Tibial nerve (tissue), 4 donors: Measurements from ENCODE around the gene PREPL. TPM values are rescaled to one million over a fixed set of nuclear protein-coding genes. Genes with fewer than 3 reads are reported as not detected.

Source experiments
- DNase-seq, 2 donors: peaks; one replicate each; pipeline ENCODE4 v3.0.0-alpha.2; 2019; ENCODE audit warnings: low spot score in 2 of 2
- H3K27ac ChIP-seq, 4 donors: fragments of 200-600 bp; sonication (generic) in 3 of 4; one replicate each; pipeline ENCODE4 v1.5.1; 2017 to 2019; ENCODE audit warnings: mild to moderate bottlenecking in 1 of 4
- H3K27me3 ChIP-seq, 2 donors: fragments of 200-600 bp; sonication (generic) in 1 of 2; one replicate each; pipeline versions ENCODE4 v1.5.1 to v1.6.0; 2017 to 2019
- H3K36me3 ChIP-seq, 3 donors: fragments of 200-600 bp; sonication (generic); one replicate each; pipeline ENCODE4 v1.5.1; 2018 to 2019
- H3K4me1 ChIP-seq, 4 donors: fragments of 200-600 bp; sonication (generic) in 3 of 4; one replicate each; pipeline ENCODE4 v1.5.1; 2017 to 2019
- H3K4me3 ChIP-seq, 4 donors: fragments of 200-600 bp; sonication (generic) in 3 of 4; one replicate each; pipeline ENCODE4 v1.5.1; 2017 to 2019; ENCODE audit warnings: mild to moderate bottlenecking in 1 of 4, moderate library complexity in 1 of 4
- H3K9me3 ChIP-seq, 4 donors: fragments of 200-600 bp; sonication (generic) in 3 of 4; one replicate each; pipeline ENCODE4 v1.5.1; 2017 to 2019
- CTCF ChIP-seq, 5 experiments: fragments of 200-600 bp in 3 of 5; fragments of 450-650 bp in 2 of 5; sonication (generic) in 3 of 5; IDR thresholded peaks; one replicate each; pipeline ENCODE4 v1.5.1; 2016 to 2019; ENCODE audit warnings: antibody characterized with exemption in 5 of 5, mild to moderate bottlenecking in 3 of 5, moderate library complexity in 2 of 5
- EP300 ChIP-seq, 2 donors: sonication (generic); formaldehyde crosslinking; IDR thresholded peaks; one replicate each; pipeline ENCODE4 v1.6.1; 2017; ENCODE audit warnings: antibody characterized with exemption in 2 of 2, mild to moderate bottlenecking in 1 of 2
- POLR2A ChIP-seq, 2 donors: fragments of 450-650 bp; IDR thresholded peaks; one replicate each; pipeline ENCODE4 v1.6.1; 2017; ENCODE audit warnings: antibody characterized with exemption in 2 of 2, mild to moderate bottlenecking in 2 of 2, moderate library complexity in 2 of 2
- WGBS, 2 donors: methylation state at CpG; one replicate each; pipeline ENCODE4 v1.1.5; 2018; 5-methylcytosine and 5-hydroxymethylcytosine counted together
- total RNA-seq, 4 donors: library from RNA; depleted of rRNA; stranded (reverse); fragments of >200 nt; gene quantifications; one replicate each; pipeline ENCODE4 v1.1.0, GENCODE V29; 2016

Gene PREPL
- total RNA-seq, 4 donors from 2014 or later, result 33.0 to 69.5 (median 60.2) TPM

DNA sequence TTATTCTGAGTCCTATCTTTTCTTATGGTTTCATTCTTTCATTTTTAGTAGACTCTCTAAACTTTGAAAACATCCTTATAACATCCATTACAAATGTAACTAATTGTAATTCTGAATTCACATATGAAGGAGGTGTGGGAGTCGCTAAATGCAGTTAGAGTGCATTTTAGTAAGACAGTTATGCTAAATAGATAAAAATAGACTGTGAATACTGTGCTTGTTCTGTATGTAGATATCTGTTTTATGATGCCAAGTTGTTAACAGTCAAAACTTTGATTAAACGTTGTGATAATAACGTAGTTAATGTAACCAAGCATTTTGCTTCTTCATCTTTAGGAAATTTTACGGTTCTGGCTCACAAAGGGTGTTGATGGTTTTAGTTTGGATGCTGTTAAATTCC lies 61.7 kb downstream of the PREPL start:
- H3K27me3 ChIP-seq, result no peaks in the 10 kb centered on the region
- no peaks in the 10 kb centered on the region for H3K4me1 ChIP-seq
- H3K9me3 ChIP-seq, result peaks cover 0 to 4% (median 0%) of the 10 kb centered on the region in 4 donors
- 50 to 51% methylated on average over 4 of the region's 4 CpGs for WGBS, 2 donors
- no peak overlapping the region for H3K27ac ChIP-seq
- H3K36me3 ChIP-seq, result no peaks in the 10 kb centered on the region
- no peak overlapping the region for H3K4me3 ChIP-seq
- TF ChIP-seq EP300 (IDR thresholded peaks at IDR 0.05), result no peak
- no peak for TF ChIP-seq POLR2A (IDR thresholded peaks at IDR 0.05)
- no peak for TF ChIP-seq CTCF (IDR thresholded peaks at IDR 0.05)
- no peak for DNase-seq

GRCh38 chr2:44297431-44297830 lies 63.9 kb downstream of the PREPL start:
- no peak overlapping the region for H3K4me3 ChIP-seq
- no peak for DNase-seq
- 89 to 95% methylated on average over 2 of the region's 2 CpGs for WGBS, 2 donors
- no peaks in the 10 kb centered on the region for H3K36me3 ChIP-seq
- no peaks in the 10 kb centered on the region for H3K4me1 ChIP-seq
- TF ChIP-seq EP300 (IDR thresholded peaks at IDR 0.05) (no peak), POLR2A (IDR thresholded peaks at IDR 0.05) (no peak), CTCF (IDR thresholded peaks at IDR 0.05) (no peak)
- H3K27ac ChIP-seq, result no peak overlapping the region
- H3K27me3 ChIP-seq, result no peaks in the 10 kb centered on the region
- no peaks in the 10 kb centered on the region for H3K9me3 ChIP-seq

- H3K4me3 ChIP-seq, result no peak overlapping the region
- no peaks in the 10 kb centered on the region for H3K36me3 ChIP-seq
- DNase-seq, result no peak
- 87% methylated on average over 5 of the region's 5 CpGs for WGBS, 2 donors
- TF ChIP-seq POLR2A (IDR thresholded peaks at IDR 0.05), result no peak
- no peaks in the 10 kb centered on the region for H3K27me3 ChIP-seq
- H3K9me3 ChIP-seq, result no peaks in the 10 kb centered on the region
- no peak overlapping the region for H3K27ac ChIP-seq
- peaks cover 0 to under 1% (median 0%) of the 10 kb centered on the region in 4 donors for H3K4me1 ChIP-seq
Measured at GRCh38 chr2:44296653-44297052, 64.6 kb downstream of the PREPL start.

DNA sequence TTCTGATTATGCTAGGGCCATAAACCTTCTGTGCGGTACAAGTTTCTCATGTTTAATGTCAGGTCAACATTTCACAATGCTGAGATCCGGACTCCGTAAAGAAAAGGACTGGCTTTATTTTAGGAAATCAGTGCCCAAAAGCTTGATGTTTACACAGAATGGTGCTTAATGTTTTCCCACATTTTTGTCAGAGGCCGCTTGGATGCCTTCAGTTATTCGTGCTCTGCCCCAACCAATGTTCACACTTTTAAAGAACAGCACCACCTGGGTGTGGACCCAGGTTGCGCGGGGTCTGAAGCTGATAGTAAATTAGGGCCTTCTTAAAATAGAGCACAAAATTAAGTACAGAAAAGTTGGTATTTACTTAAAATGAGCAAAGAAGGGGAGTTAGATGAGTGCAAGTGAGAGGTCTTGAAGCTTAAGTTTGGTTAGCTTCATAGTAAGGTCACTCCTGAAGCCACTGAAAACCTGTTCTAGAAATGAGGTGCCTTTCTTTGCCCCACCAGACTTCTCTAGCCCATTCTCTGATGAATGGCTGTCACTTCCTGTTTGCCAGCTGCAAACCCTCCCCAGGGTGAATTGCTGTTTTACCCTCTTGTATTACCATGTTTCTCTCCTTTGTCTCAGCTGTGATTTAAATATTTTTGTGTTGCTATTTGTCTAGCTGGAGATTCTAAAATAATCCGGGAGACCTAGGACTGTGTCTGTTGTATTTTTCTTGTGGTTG lies 65.5 kb downstream of the PREPL start:
- TF ChIP-seq EP300 (IDR thresholded peaks at IDR 0.05) (no peak), CTCF (IDR thresholded peaks at IDR 0.05) (peak in 1 of 5 experiments; percentile 6)
- H3K27ac ChIP-seq, result no peak overlapping the region
- peaks cover 0 to 7% (median 0%) of the 10 kb centered on the region in 4 donors for H3K4me1 ChIP-seq
- H3K9me3 ChIP-seq, result no peaks in the 10 kb centered on the region
- no peak overlapping the region for H3K4me3 ChIP-seq
- no peaks in the 10 kb centered on the region for H3K27me3 ChIP-seq
- 60 to 62% methylated on average over 8 of the region's 8 CpGs for WGBS, 2 donors
- DNase-seq, result no peak
- H3K36me3 ChIP-seq, result no peaks in the 10 kb centered on the region

- DNase-seq, result no peak
- Histone ChIP-seq H3K4me1 (peaks cover 0 to 7% (median 0%) of the 10 kb centered on the region in 4 donors), H3K4me3 (no peak overlapping the region), H3K9me3 (no peaks in the 10 kb centered on the region), H3K36me3 (no peaks in the 10 kb centered on the region), H3K27ac (no peak overlapping the region), H3K27me3 (no peaks in the 10 kb centered on the region)
- 64 to 78% methylated on average over 5 of the region's 5 CpGs for WGBS, 2 donors
- TF ChIP-seq CTCF (IDR thresholded peaks at IDR 0.05), result no peak
- TF ChIP-seq POLR2A (IDR thresholded peaks at IDR 0.05), result no peak
- TF ChIP-seq EP300 (IDR thresholded peaks at IDR 0.05), result no peak
Measured at GRCh38 chr2:44295113-44295512, 66.2 kb downstream of the PREPL start.
